Measurements from ENCODE around the gene TUBB6. TPM values are rescaled to one million over a fixed set of nuclear protein-coding genes. Genes with fewer than 3 reads are reported as not detected.

Gene TUBB6
- total and polyA plus RNA-seq, 2 donors (not counting 3 experiments of a cell fraction or from before 2014, with no cell fraction given): 440 to 747 TPM

DNA sequence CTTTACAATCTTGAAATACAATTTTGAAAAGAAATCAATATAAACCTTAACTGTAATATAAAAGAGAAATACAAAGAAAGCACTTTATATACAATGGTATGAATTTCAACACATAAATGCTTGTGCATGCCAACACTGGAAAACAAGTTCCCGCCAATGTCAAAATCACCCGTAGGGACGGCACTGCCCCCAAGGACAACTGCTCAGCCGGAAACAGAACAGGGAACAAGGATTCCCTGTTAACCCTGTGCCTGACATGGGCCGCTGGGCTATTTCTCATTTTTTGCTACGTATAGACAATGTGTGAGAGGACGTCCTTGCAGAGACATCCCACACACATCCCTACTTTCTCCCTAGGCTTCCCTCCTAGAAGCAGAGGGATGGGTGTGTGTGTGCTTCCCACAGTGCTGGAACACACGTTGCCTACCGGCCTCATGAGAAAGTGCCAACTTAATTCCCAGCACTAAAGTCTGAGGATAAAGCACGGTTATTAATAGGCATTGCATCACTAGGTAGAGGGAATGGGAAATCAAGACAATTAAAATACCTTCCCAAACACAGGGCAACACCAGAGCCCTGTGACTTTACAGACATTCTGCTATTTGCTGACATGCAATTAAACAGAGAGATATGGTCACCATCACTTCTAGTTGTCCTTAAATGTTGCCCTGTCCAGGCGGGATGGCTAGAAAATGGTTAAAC is 54.6 kb downstream of the TUBB6 start:
- Histone ChIP-seq H3K4me3 (replicated peaks in 1 of 3; ENCODE audit: insufficient read depth in 1 of 3, low read depth in 1 of 3, low read length in 3 of 3) (no peak overlapping the region), H3K9ac (replicated peaks; ENCODE audit: extremely low read depth, insufficient read depth, low read length) (no peak overlapping the region), H2AFZ (ENCODE audit: low read depth, low read length) (no peak overlapping the region), H3K9me3 (replicated peaks; ENCODE audit: control insufficient read depth, insufficient read depth, low read length) (no peaks in the 10 kb centered on the region), H3K36me3 (ENCODE audit: control insufficient read depth in 2 of 2, extremely low read depth in 1 of 2, insufficient read depth in 2 of 2, low read length in 2 of 2) (peaks cover 9 to 17% of the 10 kb centered on the region in 2 experiments), H3K79me2 (ENCODE audit: control insufficient read depth, insufficient read depth, low read length) (peaks cover 3% of the 10 kb centered on the region), H3K4me2 (ENCODE audit: insufficient read depth, low read length) (no peak overlapping the region), H3K4me1 (ENCODE audit: control insufficient read depth, extremely low read depth, insufficient read depth, low read length) (peaks cover 5% of the 10 kb centered on the region), H3K27me3 (ENCODE audit: control insufficient read depth in 2 of 2, insufficient read depth in 2 of 2, low read length in 2 of 2) (no peaks in the 10 kb centered on the region), H4K20me1 (replicated peaks; ENCODE audit: control insufficient read depth, extremely low read depth, insufficient read depth, low read length) (no peaks in the 10 kb centered on the region), H3K9me1 (replicated peaks; ENCODE audit: control insufficient read depth, extremely low read depth, insufficient read depth, low read length) (no peaks in the 10 kb centered on the region), H3K27ac (ENCODE audit: insufficient read depth, low read depth, low read length) (no peak overlapping the region)
- FAIRE-seq: no peak
- TF ChIP-seq FOS (IDR thresholded peaks at IDR 0.05; ENCODE audit: borderline replicate concordance, insufficient read depth, low read length) (no peak), GATA2 (IDR thresholded peaks at IDR 0.05; ENCODE audit: insufficient read depth, insufficient read length, low read depth, low read length) (no peak), MYC (IDR thresholded peaks at IDR 0.05; ENCODE audit: low read depth, low read length) (no peak), MAX (IDR thresholded peaks at IDR 0.05; ENCODE audit: insufficient read depth, insufficient read length) (no peak), EZH2 (IDR thresholded peaks at IDR 0.05; ENCODE audit: borderline replicate concordance, low read depth, low read length, severe bottlenecking) (no peak), JUN (IDR thresholded peaks at IDR 0.05; ENCODE audit: borderline replicate concordance, insufficient read depth, insufficient read length, low read depth) (no peak), POLR2A (IDR thresholded peaks at IDR 0.05; ENCODE audit: low read depth, low read length) (no peak)
- TF ChIP-seq, protein P1, sequence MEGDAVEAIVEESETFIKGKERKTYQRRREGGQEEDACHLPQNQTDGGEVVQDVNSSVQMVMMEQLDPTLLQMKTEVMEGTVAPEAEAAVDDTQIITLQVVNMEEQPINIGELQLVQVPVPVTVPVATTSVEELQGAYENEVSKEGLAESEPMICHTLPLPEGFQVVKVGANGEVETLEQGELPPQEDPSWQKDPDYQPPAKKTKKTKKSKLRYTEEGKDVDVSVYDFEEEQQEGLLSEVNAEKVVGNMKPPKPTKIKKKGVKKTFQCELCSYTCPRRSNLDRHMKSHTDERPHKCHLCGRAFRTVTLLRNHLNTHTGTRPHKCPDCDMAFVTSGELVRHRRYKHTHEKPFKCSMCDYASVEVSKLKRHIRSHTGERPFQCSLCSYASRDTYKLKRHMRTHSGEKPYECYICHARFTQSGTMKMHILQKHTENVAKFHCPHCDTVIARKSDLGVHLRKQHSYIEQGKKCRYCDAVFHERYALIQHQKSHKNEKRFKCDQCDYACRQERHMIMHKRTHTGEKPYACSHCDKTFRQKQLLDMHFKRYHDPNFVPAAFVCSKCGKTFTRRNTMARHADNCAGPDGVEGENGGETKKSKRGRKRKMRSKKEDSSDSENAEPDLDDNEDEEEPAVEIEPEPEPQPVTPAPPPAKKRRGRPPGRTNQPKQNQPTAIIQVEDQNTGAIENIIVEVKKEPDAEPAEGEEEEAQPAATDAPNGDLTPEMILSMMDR (IDR thresholded peaks at IDR 0.05; ENCODE audit: extremely low read depth in 1 of 2, insufficient read depth in 1 of 2, low read depth in 1 of 2, low read length in 2 of 2): no peak
- BruUV-seq (replicated peaks): no TSS peak
- ChIA-PET POLR2A (no interaction called here), CTCF (interaction anchor here (1.3 kb wide), 1 partner anchor 34 kb away, joined by 6 read pairs; no protein-coding TSS in a partner anchor)
- intact Hi-C loops (cut with micrococcal nuclease): no loop called here
- dilution Hi-C loops (cut with MboI; ENCODE audit: extremely low pct_ligation_motif_present, low sequenced_read_pairs): no loop called here
- DNase-seq (ENCODE audit: low read depth, low spot score): no peak

Measured in endothelial cell of umbilical vein (primary cell).